ENCODE data around the gene HELLS.

GRCh38 chr10:94639902-94640301, 94.3 kb downstream of the HELLS start:
- TF ChIP-seq EP300 (IDR thresholded peaks at IDR 0.05) (no peak), CTCF (IDR thresholded peaks at IDR 0.05) (no peak), POLR2A (IDR thresholded peaks at IDR 0.05) (no peak)

Measured in tibial nerve (tissue), 4 donors.